ENCODE results near the gene NQO2. TPM values are rescaled to one million over a fixed set of nuclear protein-coding genes. Genes with fewer than 3 reads are reported as not detected.

NQO2 gene
- total RNA-seq, 1 donor from 2014 or later = 21.5 TPM

DNA sequence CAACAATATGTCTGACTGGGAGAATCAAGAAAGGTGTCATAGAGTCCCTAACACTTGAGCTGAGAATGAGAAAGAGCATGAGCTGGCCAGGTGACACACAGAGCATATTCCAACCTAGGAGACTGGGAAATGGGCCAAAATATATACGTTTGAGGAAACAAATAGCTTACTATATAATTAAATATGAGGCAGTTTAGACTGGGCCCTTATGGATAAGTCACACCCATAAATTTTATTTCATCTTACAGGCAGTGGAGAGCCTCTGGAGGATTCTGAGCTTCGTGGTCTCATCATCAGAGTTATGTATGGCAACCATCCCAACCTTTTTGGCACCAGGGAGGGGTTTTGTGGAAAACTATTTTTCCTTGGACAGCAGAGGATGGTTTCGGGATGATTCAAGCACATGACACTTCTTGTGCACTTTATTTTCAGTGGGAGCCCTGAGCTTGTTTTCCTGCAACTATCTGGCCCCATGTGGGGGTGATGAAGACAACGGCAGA lies 12.9 kb upstream of the NQO2 start:
- H3K4me3 Mint-ChIP-seq = peak overlapping the region; percentile 90
- H3K36me3 Mint-ChIP-seq (ENCODE audit: low read depth) = no peaks in the 10 kb centered on the region
- peaks cover 43% of the 10 kb centered on the region for H3K4me1 Mint-ChIP-seq
- DNase-seq (ENCODE audit: low read depth, low spot score) = no peak
- no peaks in the 10 kb centered on the region for H3K9me3 Mint-ChIP-seq
- TF ChIP-seq CTCF (conservative IDR thresholded peaks at IDR 0.05) = no peak
- peaks cover 16% of the 10 kb centered on the region for H3K27me3 Mint-ChIP-seq (ENCODE audit: low read depth)
- H3K27ac Mint-ChIP-seq (ENCODE audit: unreplicated experiment) = no peak overlapping the region

DNA sequence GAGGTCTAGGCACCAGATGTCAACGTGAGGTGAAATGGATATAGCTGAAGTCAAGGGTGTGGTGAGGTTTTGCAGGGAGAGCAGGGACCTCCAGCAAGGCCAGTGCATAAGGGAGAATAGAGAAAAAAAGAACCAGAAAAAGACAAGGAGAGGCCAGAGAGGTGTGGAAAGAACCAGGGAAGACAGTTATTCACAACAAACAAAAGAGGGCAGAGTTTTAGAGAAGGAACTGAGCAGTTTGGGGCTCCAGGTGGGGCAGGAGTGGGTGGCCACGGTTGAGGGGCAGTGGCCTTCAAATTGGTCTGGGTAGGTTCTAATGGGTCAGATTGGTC lies 11.6 kb upstream of the NQO2 start:
- TF ChIP-seq CTCF (conservative IDR thresholded peaks at IDR 0.05) = peak; percentile 14
- peak overlapping the region; percentile 98 for H3K27ac Mint-ChIP-seq (ENCODE audit: unreplicated experiment)
- peaks cover 11% of the 10 kb centered on the region for H3K27me3 Mint-ChIP-seq (ENCODE audit: low read depth)
- no peak for DNase-seq (ENCODE audit: low read depth, low spot score)
- H3K36me3 Mint-ChIP-seq (ENCODE audit: low read depth) = no peaks in the 10 kb centered on the region
- H3K4me1 Mint-ChIP-seq = peaks cover 43% of the 10 kb centered on the region
- peak overlapping the region; percentile 90 for H3K4me3 Mint-ChIP-seq
- no peaks in the 10 kb centered on the region for H3K9me3 Mint-ChIP-seq

DNA sequence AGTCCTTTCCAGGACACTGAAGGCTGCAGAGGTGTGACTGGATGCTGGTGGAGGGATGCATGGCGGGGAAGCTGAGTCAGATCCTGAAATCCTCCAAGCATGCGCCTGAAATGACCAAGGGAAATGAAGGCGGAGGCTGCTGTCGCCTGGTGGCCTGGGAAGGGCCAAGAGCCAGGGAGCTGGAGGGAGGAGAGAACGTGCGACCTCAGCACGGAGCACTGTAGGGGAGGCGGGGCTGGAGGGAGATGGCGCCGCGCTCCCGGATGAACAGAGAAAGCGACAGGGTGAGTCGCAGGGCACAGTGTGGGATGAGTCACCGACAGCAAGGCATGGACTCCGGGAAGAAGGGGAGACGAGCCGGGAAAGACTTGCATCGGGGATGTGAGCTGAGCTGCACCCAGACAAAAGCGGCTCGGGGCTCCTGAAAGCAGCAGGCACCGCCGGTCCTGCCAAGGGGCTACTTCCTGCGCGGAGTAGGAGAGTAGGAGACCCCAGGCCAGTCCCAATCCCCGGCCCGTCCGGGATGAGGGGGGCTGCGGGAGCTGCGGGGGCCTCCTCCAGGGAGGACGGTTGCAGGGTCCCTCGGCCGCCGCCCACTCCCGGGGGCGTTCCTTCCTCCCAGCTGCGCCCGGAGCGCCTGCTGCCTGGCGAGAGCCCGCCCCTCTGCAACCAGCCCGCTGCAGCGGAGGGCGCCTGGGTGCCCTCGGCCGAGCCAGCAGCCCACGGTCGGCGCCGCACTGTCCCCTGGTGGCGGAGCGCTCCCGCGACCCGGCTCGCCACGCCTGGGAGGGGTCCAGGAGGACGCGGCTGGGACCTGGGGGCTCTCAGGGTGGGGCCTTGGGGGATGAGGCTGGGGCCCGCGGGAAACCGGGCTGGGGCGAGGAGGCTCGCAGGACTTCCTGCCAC lies 11.0 kb upstream of the NQO2 start:
- Mint-ChIP-seq H3K27me3 (ENCODE audit: low read depth) (peaks cover 5% of the 10 kb centered on the region), H3K9me3 (no peaks in the 10 kb centered on the region)

DNA sequence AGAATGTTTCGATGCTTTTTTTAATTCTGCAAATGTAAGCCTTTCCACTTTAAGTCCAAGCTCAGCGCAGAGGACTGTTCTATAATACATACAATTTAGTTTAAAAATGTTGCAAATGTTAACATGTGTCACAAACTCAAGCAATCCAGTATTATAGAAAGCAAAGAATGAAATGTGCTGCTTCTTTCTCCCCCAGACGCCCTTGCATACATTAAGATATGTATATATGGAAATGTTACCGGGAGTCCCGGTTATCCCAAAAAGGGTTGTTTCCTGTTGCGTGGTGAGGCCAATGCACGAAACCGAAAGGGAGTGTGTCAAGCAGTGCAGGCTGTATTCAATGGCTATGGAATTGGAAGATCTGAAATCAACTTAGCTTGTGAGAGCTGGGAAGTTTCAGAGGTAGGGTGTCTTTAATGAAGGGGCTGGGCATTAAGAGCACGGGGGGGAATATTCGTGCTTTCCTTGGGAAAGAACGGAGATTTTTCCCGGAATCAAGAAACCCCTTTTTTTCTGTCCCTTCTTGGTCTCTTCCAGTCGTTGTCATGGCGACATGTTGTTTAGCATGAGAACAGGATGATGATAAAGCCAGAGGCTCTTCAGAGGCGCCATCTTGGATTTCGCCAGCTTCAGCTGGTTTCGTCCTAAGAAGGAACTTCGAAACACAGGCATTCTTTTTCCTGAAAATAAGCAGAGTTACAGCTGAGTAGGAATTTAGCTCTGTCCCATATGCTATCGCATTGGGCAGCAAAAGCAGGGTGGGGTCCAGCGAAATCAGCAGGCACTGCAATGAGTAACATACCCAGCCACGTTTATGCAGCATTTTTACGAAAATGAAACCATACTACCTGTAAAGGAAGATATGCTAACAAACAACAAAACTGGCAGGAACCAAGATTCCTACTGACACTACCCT lies 10.1 kb upstream of the NQO2 start:
- H3K27ac Mint-ChIP-seq (ENCODE audit: unreplicated experiment) = peak overlapping the region; percentile 98
- H3K36me3 Mint-ChIP-seq (ENCODE audit: low read depth) = no peaks in the 10 kb centered on the region
- no peaks in the 10 kb centered on the region for H3K9me3 Mint-ChIP-seq
- peak overlapping the region; percentile 94 for H3K4me3 Mint-ChIP-seq
- peaks cover 2% of the 10 kb centered on the region for H3K27me3 Mint-ChIP-seq (ENCODE audit: low read depth)
- H3K4me1 Mint-ChIP-seq = peaks cover 43% of the 10 kb centered on the region
- peak; percentile 41 for TF ChIP-seq CTCF (conservative IDR thresholded peaks at IDR 0.05)
- peak; percentile 64 for DNase-seq (ENCODE audit: low read depth, low spot score)

More for the DNA sequence above, 11.0 kb upstream of the NQO2 start:
- peak overlapping the region; percentile 98 for H3K27ac Mint-ChIP-seq (ENCODE audit: unreplicated experiment)
- peak; percentile 89 for DNase-seq (ENCODE audit: low read depth, low spot score)
- peak overlapping the region; percentile 94 for H3K4me3 Mint-ChIP-seq
- peaks cover 43% of the 10 kb centered on the region for H3K4me1 Mint-ChIP-seq
- peak; percentile 87 for TF ChIP-seq CTCF (conservative IDR thresholded peaks at IDR 0.05)
- no peaks in the 10 kb centered on the region for H3K36me3 Mint-ChIP-seq (ENCODE audit: low read depth)

- Mint-ChIP-seq H3K4me1 (peaks cover 43% of the 10 kb centered on the region), H3K4me3 (peak overlapping the region; percentile 94), H3K36me3 (ENCODE audit: low read depth) (no peaks in the 10 kb centered on the region), H3K27ac (ENCODE audit: unreplicated experiment) (peak overlapping the region; percentile 98), H3K9me3 (no peaks in the 10 kb centered on the region), H3K27me3 (ENCODE audit: low read depth) (no peaks in the 10 kb centered on the region)
- no peak for DNase-seq (ENCODE audit: low read depth, low spot score)
- TF ChIP-seq CTCF (conservative IDR thresholded peaks at IDR 0.05) = no peak
Observed at GRCh38 chr6:2990248-2990931, 9.3 kb upstream of the NQO2 start.

Data from neural crest cell (in vitro differentiated cells).